Measurements from ENCODE around the gene UBE2V1. TPM values are rescaled to one million over a fixed set of nuclear protein-coding genes. Genes with fewer than 3 reads are reported as not detected.
"Not testable (repeated sequence)": the region's sequence is repeated elsewhere in the genome, so short reads cannot be mapped to it uniquely, and the experiment has no call there.

UBE2V1 gene
- total RNA-seq, 1 donor from 2014 or later, result 15.2 TPM

DNA sequence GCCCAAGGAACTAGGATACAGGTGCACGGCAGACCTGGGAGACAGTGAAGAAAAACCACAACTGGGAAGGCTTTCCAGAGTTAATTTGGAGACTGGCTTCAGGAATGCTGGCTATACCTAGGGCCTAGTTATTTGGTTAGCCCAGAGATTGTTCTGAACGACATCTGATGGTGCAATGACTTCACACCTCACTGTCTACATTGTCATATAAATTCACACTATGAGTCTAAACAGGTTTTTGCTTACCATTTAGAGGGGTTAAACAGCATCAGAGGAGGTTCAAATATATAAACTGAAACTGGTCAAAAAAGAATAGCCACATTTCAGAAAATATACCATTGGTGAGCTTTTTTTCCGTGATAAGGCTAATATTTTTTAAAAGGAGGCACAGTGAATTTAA lies 16.7 kb downstream of the UBE2V1 start:
- DNase-seq (ENCODE audit: low spot score), result no peak

GRCh38 chr20:50095476-50096078 lies 17.4 kb downstream of the UBE2V1 start:
- DNase-seq (ENCODE audit: low spot score), result peak; percentile 42

DNA sequence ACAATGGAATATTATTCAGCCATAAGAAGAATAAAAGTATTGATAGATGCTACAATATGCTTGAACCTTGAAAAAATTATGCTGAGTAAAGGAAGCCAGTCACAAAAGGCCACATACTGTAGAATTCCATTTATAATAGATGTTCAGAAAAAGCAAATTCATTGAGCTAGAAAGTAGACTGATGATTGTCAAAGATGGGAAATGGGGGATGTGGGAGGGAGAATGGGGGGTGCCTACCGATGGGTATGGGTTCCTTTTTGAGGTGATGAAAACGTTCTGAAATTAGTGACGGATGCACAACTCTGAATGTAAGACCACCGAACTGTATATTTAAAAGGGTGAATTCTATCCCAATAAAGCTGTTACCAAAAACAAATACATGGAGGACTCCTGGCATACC lies 18.4 kb downstream of the UBE2V1 start:
- DNase-seq (ENCODE audit: low spot score), result no peak

DNA sequence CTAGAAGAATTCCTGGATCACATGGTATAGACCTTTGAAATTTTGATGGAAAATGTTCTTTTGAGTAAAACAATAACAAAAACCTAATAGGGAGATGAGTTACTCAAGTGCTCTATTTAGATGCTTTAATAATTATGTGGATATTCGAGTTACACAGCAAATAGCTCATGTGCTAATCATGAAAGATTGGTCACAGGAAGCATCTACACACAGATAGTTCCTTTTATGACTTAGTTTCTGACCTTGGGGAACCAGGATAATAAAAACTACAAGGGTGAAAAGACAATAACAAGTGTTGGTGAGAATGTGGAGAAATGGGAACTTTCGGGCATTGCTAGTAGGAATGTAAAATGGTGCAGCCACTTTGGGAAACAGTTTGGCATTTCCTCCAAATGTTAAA lies 19.7 kb downstream of the UBE2V1 start:
- DNase-seq (ENCODE audit: low spot score), result no peak

DNA sequence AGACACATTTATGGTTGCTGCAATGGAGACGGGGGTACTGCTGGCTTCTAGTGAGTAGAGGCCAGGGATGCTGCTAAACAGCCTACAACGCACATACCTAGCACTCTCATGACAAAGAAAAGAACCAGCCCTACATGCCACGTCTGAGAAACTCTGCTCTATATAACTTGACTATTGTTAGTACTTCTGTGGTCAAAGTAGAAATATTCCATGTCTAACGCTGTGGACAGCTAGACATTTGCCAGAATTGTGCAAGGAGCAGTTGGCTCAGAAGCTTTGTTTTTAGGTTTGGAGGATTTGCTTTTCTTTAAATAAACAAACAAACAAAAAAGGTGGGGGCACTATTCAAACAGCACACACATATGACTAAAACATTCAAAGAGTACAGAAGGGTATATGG lies 20.5 kb downstream of the UBE2V1 start:
- no peak for DNase-seq (ENCODE audit: low spot score)

DNA sequence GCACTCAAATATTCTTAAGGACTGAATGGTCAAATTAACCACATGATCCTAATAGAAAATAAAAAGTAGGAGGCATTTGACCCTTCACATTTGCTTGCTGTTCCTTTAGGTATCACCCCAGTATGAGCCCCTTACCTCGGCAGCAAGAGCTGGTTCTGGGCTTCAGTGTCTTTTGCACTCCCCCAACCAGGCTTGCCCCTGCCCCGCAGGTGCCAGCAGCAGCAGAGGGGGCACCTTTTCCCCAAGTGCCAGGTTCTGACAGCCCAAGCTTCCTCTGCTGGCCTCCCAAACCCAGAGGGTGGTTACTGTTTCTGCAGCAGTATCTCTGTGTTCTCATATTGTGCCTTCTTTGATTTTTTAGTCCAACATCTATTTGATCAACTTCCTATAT lies 23.2 kb downstream of the UBE2V1 start:
- DNase-seq (ENCODE audit: low spot score), result no peak

DNA sequence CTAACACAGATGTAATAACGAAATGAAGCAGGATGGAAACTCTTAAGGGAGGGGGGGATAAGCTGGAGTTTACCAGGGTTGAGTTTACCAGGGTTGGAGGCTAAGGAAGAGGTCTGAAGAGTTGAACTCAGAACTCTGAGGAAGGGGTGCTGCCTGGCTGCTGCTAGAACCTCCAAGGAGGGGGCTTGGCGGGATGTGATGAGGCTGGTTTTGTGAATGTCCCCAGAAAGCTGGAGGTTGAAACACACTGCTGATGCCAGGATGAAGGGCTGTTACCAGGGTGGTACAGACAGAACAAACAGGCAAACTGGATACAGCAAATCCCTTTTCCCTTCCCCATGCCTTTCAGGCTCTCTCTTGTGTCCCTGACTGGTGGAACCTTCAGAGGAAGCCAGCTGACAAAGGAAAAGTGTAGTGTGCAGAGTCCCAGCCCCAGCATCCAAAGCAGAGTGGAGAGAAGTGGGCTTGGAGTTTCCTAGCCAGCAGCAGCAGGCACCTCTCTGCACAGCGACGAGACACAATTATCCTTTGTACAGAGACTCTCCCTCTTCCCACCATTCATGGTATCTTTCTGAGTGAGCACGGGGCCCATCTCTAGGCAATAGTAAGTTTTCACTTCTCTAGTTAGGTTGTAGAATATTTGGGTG lies 23.7 kb downstream of the UBE2V1 start:
- DNase-seq (ENCODE audit: low spot score), result no peak

DNA sequence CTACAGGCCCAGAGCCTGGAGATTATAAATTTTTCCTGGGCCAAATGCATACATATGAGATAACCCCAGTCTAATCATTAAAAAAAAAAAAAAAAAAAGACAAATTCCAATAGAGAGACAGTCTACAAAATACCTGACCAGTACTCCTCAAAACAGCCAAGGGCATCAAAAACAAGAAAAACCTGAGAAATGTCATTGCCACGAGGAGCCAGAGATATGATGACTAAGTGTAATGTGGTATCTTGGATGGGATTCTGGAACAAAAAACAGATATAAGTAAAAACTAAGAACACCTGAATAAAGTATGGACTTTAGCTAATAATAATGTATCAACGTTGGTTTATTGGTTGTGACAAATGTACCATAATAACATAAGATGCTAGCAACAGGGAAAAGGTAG lies 24.9 kb downstream of the UBE2V1 start:
- DNase-seq (ENCODE audit: low spot score), result no peak

DNA sequence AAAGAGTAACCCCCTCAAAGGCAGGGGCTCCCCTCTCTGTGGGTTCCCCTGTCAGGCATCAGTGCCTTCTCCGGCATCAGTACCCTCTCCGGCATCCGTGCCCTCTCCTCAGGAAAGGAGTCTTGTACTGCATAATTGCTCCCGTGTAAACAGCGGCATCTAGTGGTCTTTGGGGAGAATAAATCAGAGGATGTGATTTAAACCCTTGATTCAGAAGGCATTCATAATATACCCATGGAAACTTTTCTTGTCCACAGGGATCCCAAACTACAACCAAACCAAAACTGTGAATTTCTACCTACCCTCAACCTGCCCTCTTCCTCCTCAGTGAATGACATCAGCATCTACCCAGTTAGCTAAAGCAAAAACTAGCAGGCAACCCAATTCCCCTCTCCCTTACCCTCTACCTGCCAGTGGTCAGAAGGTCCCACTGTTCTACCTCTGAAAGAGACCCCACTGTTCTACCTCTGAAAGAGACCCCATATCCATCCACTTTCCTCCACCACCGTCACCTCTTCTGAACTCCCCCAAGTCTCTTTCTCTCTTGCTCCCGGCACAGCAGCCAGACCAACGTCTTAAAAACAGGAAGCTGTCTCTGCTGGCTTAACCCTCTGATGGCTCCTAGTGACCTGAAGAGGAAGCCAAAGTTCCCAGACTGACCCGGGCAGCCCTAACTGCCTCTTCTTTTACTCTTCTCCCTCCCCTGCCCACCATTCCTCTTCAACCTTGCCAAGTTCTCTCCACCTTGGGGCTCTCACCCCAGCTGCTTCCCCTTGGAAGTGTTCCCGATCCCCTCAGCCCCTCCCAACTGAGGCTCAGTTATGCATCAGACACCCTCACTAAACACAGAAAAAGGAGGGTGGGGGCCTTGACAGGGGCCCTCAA lies 27.2 kb downstream of the UBE2V1 start:
- DNase-seq (ENCODE audit: low spot score), result peak; percentile 60

DNA sequence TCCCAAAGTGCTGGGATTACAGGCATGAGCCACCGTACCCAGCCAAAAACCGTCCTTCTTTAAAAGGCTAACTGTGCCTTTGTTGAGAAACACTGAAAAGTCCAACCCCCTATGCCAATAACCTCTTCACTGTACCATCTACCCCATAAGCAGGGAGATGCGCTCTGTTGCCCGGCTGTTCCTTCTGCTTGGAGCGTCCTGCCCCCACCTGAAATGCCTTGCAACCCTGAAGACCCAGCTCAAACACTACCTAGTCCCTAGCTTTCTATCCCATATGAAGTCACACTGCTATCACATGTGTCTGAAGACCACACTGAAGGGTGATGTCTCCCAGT lies 27.8 kb downstream of the UBE2V1 start:
- DNase-seq (ENCODE audit: low spot score), result no peak

DNA sequence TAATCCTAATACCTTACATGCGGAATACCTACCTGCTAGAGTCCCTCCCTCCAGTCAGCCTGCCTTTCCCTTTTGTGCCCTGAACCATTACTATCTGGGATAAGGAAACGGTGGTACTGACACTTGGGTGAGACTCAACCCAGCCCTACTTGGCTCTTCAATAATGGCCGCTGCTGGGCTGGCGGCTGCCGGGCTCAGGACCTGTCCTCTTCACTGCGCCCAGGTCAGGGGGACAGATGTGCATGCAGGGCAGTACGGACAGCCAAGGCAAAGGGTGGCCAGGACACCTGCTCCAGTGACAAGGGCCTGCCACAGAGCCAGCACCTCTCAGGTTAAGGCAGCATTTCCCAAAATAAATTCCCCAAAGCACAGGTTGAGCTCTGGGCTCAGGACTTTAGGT lies 29.9 kb downstream of the UBE2V1 start:
- DNase-seq (ENCODE audit: low spot score), result no peak

DNA sequence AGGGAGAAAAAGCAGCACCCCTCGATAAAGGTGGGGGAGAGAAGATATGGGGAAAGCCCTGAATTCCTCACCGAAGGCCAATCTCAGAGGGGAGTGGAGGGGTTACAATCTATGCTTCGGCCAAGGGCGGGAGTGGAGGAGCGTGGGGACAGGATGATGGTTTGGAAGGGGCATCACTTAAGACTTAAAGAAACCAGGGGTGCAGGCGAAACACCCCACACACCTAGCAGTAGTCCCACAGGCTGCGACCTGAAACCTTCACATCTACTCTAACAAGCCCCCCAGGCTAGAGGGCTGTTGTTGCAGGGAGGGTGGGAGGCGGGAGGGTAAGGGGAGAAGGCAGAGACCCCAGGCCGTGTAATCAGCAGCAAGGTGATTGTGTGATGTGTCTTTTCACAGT lies 30.9 kb downstream of the UBE2V1 start:
- DNase-seq (ENCODE audit: low spot score), result not testable (repeated sequence)

- no peak for DNase-seq (ENCODE audit: low spot score)
These were observed 34.9 kb downstream of the UBE2V1 start for GRCh38 chr20:50077818-50078601.

DNA sequence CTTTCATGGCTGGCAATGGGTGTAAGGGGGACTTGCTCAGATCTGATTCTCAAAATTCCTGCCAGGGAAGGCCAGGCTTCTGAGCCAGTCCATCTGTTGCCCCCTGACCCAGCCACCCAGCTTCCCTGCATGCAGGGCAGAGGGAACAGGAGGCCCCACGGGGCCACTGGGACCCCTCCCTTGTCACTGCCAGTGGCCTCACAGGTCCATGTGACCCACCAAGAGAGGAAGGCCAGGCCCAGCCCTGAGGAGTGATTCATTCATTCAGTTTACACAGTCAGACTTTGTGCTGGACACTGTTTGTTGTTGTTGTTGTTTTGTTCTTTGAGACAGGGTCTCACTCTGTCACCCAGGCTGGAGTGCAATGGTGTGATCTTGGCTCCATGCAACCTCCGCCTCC lies 39.5 kb downstream of the UBE2V1 start:
- no peak for DNase-seq (ENCODE audit: low spot score)

DNA sequence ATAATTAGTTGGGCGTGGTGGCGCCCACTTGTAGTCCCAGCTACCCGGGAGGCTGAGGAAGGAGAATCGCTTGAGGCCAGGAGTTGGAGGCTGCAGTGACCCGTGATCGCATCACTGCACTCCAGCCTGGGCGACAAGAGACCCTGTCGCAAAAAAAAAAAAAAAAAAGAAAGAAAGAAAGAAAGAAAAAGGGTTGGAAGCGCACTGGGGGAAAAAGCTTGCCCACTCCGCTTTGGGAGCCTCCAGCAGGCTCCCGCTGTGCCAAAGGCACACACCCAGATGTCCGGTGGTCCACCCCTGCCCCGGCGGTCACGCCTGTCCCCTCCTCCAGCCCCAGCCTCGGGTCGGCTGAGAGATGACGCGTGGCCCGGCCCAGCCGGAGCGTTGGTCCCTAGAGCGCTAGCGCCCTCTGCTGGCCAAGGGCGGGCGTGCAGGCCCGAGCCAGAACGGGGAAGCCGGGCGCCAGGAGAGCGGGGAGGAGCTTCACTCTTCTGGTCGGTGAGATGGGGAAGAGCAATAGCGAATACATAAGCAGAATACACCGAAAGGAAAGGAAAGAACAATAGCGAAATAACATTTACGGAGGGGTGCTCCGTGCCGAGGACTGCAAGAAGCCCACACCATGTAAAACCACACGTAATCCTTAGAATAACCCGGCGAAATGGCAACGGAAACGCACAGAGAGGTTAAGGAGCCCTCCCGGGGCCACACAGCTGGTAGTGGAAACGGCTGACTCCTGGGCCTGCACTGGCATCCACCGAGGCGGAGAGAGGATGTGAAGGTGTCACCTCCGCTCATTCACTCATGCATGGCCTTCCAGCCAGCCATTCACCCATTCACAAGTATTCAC lies 41.7 kb downstream of the UBE2V1 start:
- peak; percentile 89 for DNase-seq (ENCODE audit: low spot score)

GRCh38 chr20:50070361-50070760 lies 42.6 kb downstream of the UBE2V1 start:
- DNase-seq (ENCODE audit: low spot score), result no peak

DNA sequence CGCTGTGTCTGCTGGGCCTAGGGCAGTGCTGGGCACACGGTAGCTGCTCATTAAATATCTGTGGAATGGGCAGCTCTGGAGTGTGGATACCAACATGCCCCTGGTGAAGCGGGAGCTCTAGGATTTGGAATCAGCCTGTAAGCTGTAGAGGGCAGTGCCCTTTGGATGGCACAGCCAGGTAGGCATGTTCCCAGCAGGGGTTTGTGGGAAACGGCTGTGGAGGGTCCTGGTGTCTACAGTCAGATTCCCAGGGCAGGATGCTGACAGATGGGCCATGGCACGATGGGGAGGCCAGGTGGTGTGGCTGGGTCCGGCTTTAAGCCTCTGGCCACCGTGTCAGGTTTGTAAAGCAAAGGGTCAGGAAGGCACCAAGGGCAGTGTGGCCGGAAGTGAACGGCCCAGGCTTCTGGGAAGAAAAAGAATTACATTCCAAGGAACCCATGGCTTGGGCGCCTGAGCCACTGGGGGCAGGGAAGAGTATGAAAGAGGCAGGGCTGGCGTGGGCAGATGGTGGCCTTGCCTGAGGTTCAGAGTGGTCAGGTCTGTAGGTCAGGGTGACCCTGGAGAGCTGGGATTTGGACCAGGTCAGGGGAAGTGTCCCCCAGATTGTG lies 44.8 kb downstream of the UBE2V1 start:
- DNase-seq (ENCODE audit: low spot score), result no peak

- no peak for DNase-seq (ENCODE audit: low spot score)
These were observed 45.5 kb downstream of the UBE2V1 start for GRCh38 chr20:50067461-50067860.

- no peak for DNase-seq (ENCODE audit: low spot score)
These were observed 45.9 kb downstream of the UBE2V1 start for GRCh38 chr20:50067018-50067417.

GRCh38 chr20:50066161-50066834 lies 46.7 kb downstream of the UBE2V1 start:
- no peak for DNase-seq (ENCODE audit: low spot score)
